HG03066 (cell line): Measurements from ENCODE around the gene CHAC1.

Experiments used
- ATAC-seq: cut with Tn5 transposase; IDR thresholded peaks from one replicate; pipeline ENCODE4 v1.9.1; 2021; ENCODE audit warnings: low read depth; ENCODE audit not compliant: unreplicated experiment

Gene CHAC1

DNA sequence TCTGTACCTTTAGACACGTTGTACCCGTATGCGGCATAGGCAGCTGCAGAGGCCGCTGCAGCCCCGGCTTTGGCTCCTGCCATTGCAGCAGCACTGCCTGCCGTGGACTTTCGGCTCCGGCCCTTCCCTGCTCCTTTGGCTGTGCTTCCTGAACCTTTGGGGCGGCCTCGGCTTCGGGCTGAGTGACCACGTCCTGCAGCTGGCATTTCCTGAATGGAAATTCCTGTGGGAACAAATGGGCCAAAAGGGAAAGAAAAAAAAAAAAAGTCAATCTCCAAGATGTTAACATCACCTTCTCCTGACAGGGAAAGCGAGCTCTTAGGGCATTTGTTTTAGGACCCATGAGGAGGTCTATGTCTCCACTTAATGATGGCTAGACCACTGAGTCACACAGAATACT is 29.6 kb downstream of the CHAC1 start:
- no peak for ATAC-seq

DNA sequence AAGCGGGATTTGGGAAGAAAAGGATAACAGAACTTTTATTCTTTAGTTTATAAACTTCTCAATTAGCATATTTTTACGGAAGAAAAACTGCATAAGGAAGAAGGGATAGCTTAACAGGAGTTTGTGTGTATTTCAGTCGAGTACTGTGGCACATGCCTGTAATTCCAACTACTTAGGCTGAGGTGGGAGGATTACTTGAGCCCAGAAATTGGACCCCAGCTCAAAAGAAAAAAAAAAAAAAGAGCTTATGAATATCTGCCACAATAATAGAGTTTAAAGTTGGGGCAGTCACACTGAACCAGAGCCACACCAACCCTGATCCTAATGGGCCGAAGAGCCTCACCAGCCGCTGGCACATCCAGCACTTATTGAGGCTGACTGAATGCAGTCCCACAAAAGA is 31.1 kb downstream of the CHAC1 start:
- ATAC-seq: no peak

DNA sequence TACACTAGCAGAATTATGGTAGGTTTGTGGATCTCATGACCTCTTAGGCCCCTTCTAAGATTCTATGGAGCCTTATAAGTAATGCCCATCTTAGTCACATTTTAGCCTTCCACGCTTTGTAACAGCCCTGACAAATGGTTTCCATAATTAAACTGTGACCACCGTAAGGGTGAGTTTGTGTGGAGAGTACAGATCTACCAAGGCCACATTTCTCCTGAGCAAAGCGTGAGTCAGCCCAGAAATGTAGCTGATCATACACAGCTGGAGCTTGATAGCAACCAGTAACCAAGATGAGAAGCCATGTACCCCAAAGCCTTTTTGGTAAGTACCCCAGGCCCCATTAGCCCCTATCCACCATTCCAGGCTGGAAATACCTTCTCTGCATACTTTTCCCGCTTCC is 31.7 kb downstream of the CHAC1 start:
- no peak for ATAC-seq

DNA sequence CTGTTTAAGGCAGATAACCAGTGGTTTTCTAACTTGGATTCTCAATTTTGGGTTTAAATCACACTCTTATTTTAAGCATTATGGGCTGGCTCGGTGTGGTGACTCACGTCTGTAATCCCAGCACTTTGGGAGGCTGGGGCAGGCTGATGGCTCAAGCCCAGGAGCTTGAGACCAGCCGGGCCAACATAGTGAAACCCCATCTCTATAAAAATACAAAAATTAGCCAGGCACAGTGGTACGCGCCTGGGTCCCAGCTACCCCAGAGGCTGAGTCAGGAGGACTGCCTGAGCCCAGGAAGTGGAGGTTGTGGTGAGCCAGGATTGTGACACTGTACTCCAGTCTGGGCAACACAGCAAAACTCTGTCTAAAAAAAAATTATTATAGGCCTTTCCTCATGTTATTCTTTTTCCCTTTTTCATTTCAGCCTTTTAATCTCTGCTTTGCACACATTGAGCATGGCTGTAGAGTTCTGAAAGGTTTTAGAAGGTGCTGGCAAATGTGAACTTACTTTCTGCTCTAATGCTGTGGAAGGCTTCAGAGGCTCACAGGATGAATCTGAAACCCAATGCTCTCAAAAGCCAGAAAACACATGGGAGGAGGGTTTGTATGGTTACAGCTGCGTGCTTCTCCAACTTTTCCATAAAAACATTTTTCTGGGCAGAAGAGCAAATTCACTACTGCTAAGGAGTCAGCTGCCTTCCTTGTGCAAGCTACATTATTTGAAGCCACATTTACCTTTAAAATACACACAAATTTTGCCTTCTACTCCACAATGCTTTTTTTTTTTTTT is 32.5 kb downstream of the CHAC1 start:
- no peak for ATAC-seq

DNA sequence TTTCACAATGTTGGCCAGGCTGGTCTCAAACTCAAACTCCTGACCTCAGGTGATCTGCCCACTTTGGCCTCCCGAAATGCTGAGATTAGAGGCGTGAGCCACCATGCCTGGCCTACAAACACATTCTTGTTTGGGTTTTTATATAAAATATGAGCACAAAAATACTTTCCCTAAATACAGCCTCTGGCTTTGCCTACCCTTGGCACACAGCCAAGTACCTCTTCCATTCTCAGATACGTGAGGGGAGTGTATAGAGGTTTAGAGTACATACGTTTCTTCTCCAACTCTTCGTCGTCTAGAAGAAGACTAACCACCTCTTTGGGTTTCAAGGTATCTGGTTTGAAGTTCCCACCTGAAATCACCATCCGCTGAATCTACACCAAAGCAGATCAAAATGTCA is 33.5 kb downstream of the CHAC1 start:
- ATAC-seq: no peak

DNA sequence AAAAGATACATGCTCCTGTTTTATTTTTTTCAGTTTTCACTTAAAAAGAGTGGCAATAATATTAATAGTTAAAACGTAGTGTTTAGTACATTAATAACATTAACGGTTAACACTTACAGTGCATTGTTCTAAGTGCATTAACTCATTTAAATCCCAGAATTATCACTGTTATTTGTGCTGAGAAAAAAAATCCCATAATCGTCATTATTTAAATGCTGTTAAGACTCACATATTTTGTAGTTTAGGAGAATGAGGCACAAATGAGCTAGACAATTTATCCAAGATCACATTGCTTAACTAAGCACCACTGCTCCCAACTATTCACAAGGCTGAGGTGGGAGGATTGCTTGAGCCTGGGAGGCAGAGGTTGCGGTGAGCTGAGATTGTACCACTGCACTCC is 34.9 kb downstream of the CHAC1 start:
- no peak for ATAC-seq

DNA sequence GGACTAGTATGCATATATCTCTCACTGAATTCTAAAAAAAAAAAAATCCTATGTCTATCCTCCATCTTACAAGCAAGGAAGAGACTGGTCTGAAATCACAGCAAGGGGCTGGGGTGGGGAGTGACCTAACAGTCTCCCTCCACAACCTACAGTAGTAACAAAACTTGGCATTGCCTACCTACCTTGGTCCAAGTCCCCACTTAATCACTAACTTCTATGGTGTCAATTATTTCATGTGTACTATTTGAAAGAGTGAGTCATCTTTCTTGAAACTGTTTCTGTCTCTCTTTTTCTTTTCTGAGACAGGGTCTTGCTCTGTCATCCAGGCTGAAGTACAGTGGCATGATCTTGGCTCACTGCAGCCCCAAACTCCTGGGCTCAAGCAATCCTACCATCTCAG is 36.8 kb downstream of the CHAC1 start:
- ATAC-seq: no peak

DNA sequence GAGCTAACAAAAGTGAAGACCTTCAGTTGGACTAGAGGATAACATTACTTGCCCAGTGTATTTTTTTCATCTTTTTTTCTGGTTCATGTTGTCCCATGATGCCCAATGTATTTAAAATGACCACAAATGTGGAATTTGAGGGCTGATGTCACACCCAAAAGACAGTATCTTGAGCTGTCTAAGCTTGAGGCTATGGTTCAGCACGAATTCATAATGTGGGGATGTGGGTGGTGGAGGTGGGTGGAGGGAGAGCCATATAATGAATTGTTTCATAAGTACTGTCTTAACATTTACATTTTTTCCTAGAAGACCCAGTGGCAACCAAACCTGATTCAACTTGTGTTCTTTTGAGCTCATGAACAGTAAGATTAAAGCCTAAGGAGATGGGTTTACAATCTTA is 37.5 kb downstream of the CHAC1 start:
- no peak for ATAC-seq

DNA sequence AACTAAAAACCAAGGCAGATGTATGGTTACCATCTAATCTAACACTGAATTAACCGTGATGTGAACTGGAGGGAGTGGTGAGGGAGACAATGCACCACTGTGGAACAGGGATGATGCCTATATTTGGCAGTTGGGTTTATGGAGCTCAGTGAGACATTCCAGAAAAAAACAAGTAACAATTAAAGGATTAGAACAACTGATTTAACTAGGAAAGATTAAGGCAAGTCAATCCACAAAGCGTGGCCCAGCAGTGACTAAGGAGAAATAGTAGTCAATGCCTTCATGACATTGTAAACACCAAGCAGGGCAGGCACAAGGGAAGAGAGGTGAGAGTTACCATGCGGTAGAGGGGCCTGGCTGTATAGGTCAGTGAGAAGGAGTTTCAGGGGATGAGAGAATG is 38.1 kb downstream of the CHAC1 start:
- no peak for ATAC-seq

DNA sequence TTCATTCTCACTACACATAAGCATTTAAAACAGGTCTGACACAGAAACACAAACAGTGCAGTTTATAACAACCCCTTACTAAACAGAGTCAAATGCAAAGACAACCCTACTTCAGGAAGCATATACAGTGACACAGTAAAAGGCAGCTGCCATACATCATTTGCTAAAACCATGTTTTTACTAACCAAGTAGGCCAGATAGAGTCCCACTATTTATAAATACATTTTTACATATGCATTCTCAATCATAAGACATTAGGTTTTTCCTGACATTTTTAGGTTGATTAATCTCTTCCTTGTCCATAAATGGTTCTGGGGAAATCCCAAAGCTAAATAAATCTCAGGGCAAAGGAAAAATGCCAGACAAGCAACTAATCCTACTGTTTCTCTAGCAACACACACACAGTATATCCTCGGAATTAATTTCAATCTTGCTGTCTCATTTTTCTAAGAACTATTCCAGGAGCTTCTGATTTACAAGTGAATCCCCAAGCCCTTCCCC is 39.0 kb downstream of the CHAC1 start:
- ATAC-seq: no peak

DNA sequence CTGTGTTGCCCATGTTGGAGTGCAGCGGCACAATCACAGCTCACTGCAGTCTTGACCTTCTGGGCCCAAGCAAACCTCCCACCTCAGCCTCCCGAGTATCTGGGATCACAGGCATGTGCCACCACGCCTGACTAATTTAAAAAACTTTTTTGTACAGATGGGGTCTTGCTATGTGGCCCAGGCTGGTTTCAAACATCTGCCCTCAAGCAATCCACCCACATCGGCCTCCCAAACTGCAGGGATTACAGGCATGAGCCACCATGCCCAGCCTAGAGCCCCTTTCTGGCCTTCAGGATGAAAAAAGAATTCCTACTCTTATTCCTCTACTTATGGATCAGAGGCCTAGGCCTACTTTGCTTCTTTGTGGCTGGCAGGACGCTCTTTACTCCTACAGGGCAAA is 39.6 kb downstream of the CHAC1 start:
- no peak for ATAC-seq

DNA sequence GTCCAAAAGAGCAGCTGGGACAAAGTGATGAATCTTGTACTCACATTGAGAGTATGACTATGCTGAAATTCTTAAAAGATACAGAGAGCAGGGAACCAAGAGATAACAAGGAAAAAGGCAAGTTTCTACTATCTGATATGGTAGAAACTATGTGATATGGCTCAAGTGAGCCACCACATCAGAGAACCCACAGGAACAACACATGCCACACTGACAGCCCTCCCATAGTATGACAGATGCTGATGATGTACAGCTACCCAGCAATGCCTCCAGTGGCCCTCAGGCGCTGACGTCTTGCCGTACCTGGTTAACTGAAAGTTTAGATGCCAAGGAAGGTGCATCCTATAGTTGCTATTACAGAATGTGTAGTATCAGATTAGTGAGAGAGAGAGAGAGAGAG is 42.4 kb downstream of the CHAC1 start:
- no peak for ATAC-seq

DNA sequence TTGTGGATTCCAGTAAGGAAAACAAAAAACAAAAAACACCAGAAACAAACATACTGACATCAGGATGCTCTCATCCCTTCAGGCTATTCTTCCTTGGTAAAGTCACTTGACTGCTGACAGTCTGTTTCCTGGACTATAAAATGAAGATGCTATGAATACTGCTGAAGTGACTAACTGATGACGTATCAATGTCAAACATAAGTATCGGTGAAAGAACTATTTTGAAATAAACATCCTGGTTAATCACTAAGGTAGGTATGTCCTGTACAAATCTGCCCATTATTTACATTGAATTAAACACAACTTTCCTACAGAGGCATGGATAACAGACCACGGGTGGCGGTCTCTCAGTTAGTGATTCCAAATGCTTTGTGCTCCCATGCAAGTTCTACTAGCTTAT is 45.9 kb downstream of the CHAC1 start:
- ATAC-seq: no peak

DNA sequence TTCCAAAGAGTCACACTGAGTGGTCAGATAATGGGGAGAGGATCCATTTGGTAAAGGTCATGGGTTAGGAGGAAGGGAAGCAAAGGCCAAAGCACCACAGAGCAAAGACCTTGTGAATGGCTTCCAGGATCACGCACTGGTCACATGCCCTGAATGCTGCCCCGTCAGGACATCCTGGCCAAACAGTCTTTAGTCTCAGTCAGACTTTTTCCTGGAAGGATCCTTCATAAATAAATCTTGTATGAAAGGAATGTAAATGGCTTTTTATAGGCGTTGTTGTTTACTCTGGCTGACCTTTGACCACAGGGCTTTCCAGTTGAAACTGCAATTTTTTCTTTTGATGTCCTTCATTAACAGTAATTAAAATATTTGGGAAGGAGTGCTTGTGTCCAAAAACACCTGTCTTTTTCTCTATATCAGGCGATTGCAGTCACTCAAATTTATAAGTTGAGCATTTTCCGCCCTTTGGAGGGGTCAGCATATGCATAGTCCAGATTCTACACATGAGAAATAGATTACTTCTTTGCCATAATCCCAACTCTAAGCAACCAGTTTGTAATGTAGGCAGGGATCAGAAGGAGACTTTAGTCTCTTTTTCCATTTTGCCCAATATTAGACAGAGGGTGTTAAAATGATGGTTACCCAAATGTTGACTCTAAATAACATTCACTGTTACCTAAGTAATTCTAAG is 48.4 kb downstream of the CHAC1 start:
- ATAC-seq: no peak

DNA sequence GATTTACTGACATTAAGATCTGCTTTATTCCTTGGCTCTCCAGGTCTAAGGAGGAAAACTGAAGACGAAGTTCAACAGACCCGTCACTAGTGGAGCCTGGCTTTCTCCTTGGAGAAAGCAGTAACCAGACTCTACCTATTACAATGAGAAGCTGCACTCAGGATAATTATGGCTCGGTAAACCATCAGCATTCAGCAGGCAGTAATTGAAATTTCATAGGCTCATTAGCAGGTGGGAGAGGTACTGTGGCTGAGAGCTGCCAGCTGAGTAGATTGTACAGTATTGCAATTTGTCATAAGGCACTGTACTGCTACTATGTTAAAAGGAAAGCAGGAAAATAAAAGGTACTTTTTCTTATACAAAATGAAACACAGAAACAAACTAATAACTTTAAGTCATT is 51.2 kb downstream of the CHAC1 start:
- ATAC-seq: no peak
